Activated naive CD4-positive, alpha-beta T cell treated with anti-CD3 and anti-CD28 coated beads for 36 hours (primary cell): ENCODE measurements around the gene BCS1L. TPM values are rescaled to one million over a fixed set of nuclear protein-coding genes. Genes with fewer than 3 reads are reported as not detected.

Experiments
- CTCF ChIA-PET: fragments of 350-600 bp; sonication (Branson Sonifier 250); formaldehyde crosslinking; loops from one replicate; lab custom pipeline; 2021; ENCODE audit warnings: antibody characterized with exemption; lab: Charles Lee
- DNase-seq: peaks from one replicate; pipeline ENCODE4 v3.0.0-alpha.2; 2020
- H3K27ac Mint-ChIP-seq: one replicate; pipeline ENCODE4 v1.8.0; 2021; ENCODE audit warnings: mild to moderate bottlenecking, mixed read lengths
- H3K27me3 Mint-ChIP-seq: one replicate; pipeline ENCODE4 v1.8.0; 2021; ENCODE audit warnings: low read depth, mixed read lengths
- H3K36me3 Mint-ChIP-seq: one replicate; pipeline ENCODE4 v1.8.0; 2021; ENCODE audit warnings: low read depth, mixed read lengths
- H3K4me1 Mint-ChIP-seq: one replicate; pipeline ENCODE4 v1.8.0; 2021; ENCODE audit warnings: low read depth, mixed read lengths
- H3K4me3 Mint-ChIP-seq: one replicate; pipeline ENCODE4 v1.8.0; 2021; ENCODE audit warnings: mild to moderate bottlenecking, moderate library complexity, mixed read lengths
- H3K9me3 Mint-ChIP-seq: one replicate; pipeline ENCODE4 v1.8.0; 2021; ENCODE audit warnings: mixed read lengths
- intact Hi-C: fragments of 100-400 bp; cut with micrococcal nuclease; formaldehyde crosslinking; loops from one replicate; pipeline ENCODE4 v1.15.1; 2023
- total RNA-seq, 2 experiments: library from RNA; stranded (reverse); gene quantifications; one replicate each; pipeline ENCODE4 v1.2.3, GENCODE V29; 2021

Gene BCS1L
- total RNA-seq, 2 experiments from 2014 or later: 61.3 to 63.6 TPM

DNA sequence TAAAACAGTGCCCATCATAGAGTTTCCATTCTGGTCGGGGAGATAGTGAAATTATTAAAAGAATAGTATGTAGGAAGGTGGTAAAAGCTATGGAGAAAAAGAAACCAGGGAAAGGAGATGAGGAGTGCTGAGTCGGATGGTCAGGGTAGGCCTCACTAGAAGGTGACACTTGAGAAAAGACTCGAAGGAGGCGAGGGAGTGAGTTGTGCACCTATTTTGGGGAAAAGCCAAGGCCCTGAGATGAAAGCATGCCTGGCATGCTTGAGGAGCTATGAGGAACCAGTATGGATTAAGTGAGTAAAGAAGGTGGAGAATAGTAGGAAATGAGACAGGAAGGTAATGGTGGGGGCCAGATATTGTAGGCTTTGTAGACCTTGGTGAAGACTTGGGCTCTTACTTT, 43.9 kb downstream of the BCS1L start:
- no peaks in the 10 kb centered on the region for H3K4me1 Mint-ChIP-seq
- H3K9me3 Mint-ChIP-seq: no peaks in the 10 kb centered on the region
- DNase-seq: no peak
- H3K27me3 Mint-ChIP-seq: peaks cover 3% of the 10 kb centered on the region
- CTCF ChIA-PET: no interaction called here
- H3K4me3 Mint-ChIP-seq: no peak overlapping the region
- intact Hi-C loops: no loop called here
- H3K36me3 Mint-ChIP-seq: peaks cover 2% of the 10 kb centered on the region
- no peak overlapping the region for H3K27ac Mint-ChIP-seq

DNA sequence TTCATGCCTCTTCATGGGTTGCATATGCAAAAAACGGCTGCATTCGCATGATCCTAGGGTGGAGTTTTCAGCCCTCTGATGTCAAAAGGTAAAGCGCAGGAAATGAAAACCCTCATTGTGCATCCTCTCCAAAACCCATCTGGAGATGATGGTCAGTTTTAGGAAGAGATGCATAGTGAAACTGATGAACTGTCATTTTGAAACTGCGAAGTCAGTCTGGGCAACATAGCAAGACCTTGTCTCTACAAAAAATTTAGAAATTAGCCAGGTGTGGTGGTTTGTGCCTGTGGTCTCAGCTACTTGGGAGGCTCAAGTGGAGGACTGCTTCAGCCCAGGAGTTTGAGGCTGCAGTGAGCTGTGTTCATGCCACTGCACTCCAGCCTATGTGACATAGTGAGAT, 48.6 kb downstream of the BCS1L start:
- CTCF ChIA-PET: interaction anchor here (0.6 to 1.7 kb wide), 3 partner anchors 21 to 190 kb away, joined by 3 to 7 read pairs (median 4); no protein-coding TSS in a partner anchor
- intact Hi-C loops: no loop called here
- no peak overlapping the region for H3K27ac Mint-ChIP-seq
- H3K9me3 Mint-ChIP-seq: no peaks in the 10 kb centered on the region
- H3K36me3 Mint-ChIP-seq: peaks cover 1% of the 10 kb centered on the region
- H3K4me1 Mint-ChIP-seq: peaks cover 8% of the 10 kb centered on the region
- DNase-seq: no peak
- H3K4me3 Mint-ChIP-seq: no peak overlapping the region
- peaks cover 3% of the 10 kb centered on the region for H3K27me3 Mint-ChIP-seq

DNA sequence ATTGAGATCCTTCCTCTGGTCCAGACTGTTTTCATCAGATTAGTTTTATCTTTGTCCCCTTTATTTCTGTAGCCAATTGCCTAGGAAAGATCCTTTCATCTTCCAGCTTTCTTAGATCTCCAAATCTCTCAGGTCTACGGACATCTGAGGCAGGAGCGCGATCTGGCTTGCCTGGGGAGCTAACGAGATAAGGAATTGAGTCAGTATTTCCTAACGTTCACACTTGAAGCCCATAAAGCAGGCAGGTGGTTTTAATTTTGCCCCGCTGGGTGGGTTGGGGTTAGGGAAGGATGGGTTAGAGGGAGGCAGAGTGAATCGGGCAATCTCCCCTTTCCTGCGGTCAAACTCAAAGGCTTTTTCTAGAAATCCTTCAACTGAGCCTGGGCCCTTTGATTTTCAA, 50.4 kb downstream of the BCS1L start:
- no peak overlapping the region for H3K27ac Mint-ChIP-seq
- peaks cover 1% of the 10 kb centered on the region for H3K36me3 Mint-ChIP-seq
- H3K4me3 Mint-ChIP-seq: peak overlapping the region; percentile 33
- H3K27me3 Mint-ChIP-seq: peaks cover 3% of the 10 kb centered on the region
- no peaks in the 10 kb centered on the region for H3K9me3 Mint-ChIP-seq
- no peak for DNase-seq
- intact Hi-C loops: loop anchor here (1.0 to 10.0 kb wide), 13 partner anchors 39 to 678 kb away; partner anchors contain the start of genes AAMP, ANKZF1, ATG9A and BCS1L
- CTCF ChIA-PET: interaction anchor here (0.6 to 2.3 kb wide), 19 partner anchors 9 to 591 kb away, joined by 3 to 11 read pairs (median 4); partner anchors contain the start of genes RNF25 and STK36
- H3K4me1 Mint-ChIP-seq: peaks cover 15% of the 10 kb centered on the region

DNA sequence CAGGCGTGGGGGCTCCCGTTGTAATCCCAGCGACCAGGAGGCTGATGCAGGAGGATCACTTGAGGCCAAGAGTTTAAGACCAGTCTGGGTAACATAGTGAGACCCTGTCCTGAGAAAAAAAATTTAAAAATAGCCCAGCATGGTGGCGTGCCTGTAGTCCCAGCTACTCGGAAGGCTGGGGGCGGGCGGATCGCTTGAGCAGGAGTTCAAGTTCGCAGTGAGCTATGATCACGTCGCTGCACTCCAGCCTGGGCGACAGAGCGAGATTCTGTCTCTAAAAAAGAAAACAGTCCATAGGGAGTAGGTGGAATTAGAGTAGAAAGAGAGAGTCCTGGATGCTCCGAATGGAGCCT, 50.8 kb downstream of the BCS1L start:
- CTCF ChIA-PET: interaction anchor here (0.6 to 2.3 kb wide), 20 partner anchors 10 to 590 kb away, joined by 3 to 11 read pairs (median 4); partner anchors contain the start of genes RNF25 and STK36
- peaks cover 3% of the 10 kb centered on the region for H3K27me3 Mint-ChIP-seq
- peaks cover 1% of the 10 kb centered on the region for H3K36me3 Mint-ChIP-seq
- peak overlapping the region; percentile 98 for H3K4me3 Mint-ChIP-seq
- intact Hi-C loops: loop anchor here (1.0 to 10.0 kb wide), 13 partner anchors 39 to 678 kb away; partner anchors contain the start of genes AAMP, ANKZF1, ATG9A and BCS1L
- peaks cover 15% of the 10 kb centered on the region for H3K4me1 Mint-ChIP-seq
- no peak for DNase-seq
- no peak overlapping the region for H3K27ac Mint-ChIP-seq
- no peaks in the 10 kb centered on the region for H3K9me3 Mint-ChIP-seq

DNA sequence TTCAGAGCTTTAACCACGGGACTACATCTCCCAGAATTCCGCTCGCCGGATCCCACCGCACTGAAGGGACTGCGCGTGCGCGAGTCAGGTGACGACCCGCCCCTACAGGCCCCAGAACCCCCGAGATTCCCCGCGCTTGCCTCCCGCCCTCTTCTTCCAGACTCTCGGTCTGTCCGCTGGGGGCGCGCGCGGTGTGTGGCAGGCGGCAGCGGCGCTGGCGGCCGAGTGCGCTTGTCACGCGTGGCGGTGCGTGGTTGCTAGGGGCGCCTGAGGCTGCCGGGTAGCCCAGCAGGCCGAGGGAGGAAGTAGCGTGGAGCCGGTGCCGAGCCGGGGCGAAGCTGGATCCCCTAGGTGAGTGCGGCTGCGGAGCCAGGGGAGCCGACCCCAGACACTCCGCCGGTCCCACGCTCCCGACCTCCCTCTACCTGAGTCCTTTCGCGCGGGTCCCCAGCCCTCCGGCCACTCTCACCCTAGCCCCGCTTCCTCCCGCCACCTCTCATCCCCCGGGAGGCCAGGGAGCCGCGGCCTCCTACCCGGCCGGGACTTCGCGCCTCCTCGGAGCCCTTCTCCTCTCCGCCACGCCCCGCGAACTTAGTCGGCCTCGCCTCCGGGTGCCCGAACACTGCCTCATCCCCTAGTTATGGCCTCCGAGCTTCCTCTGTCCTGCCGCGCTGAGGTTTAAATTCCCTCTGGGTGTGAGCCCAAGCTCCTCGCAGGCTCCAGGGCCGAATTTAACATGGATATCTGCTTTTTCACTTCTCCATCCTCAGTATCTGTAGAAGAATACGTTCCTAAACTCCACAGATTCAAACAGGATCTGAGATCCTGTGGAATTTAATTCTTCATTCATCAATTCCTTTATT, 51.4 kb downstream of the BCS1L start, which contains the start of gene TTLL4:
Gene TTLL4 (plus strand): TSS at position 149 of the 863 bp plus-strand sequence. CDS start 26,842 bp downstream, outside the sequence.
- peaks cover 4% of the 10 kb centered on the region for H3K36me3 Mint-ChIP-seq
- H3K4me3 Mint-ChIP-seq: peak within 1 kb of the TSS; percentile 98
- intact Hi-C loops: loop anchor here (1.0 to 10.0 kb wide), 13 partner anchors 40 to 677 kb away; partner anchors contain the start of genes AAMP, ANKZF1, ATG9A and BCS1L
- peaks cover 3% of the 10 kb centered on the region for H3K27me3 Mint-ChIP-seq
- peak; percentile 99 for DNase-seq
- H3K4me1 Mint-ChIP-seq: peaks cover 15% of the 10 kb centered on the region
- peak within 1 kb of the TSS; percentile 80 for H3K27ac Mint-ChIP-seq
- H3K9me3 Mint-ChIP-seq: no peaks in the 10 kb centered on the region
- CTCF ChIA-PET: interaction anchor here (0.6 to 2.3 kb wide), 20 partner anchors 10 to 590 kb away, joined by 3 to 11 read pairs (median 4); partner anchors contain the start of genes RNF25 and STK36

DNA sequence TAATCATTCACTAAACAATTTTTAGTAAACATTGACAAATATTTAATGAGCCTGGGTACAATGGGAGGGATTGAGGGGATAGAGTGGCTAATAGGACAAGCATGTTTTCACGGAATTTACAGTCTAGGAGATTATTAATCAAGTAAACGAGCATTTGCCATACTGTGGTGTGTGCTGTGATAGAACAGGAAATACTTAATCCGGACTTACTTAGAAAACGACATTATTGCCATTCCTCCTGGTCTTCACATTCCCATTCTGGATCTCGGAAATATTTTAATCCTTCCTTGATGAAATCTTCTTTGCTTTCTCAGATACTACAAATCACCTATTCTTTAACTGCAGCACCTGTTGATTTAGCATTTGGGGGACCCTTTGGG, 52.1 kb downstream of the BCS1L start:
- H3K4me3 Mint-ChIP-seq: peak overlapping the region; percentile 98
- CTCF ChIA-PET: interaction anchor here (0.8 to 2.3 kb wide), 2 partner anchors 136 to 186 kb away, joined by 4 to 11 read pairs; no protein-coding TSS in a partner anchor
- no peak for DNase-seq
- H3K9me3 Mint-ChIP-seq: no peaks in the 10 kb centered on the region
- peak overlapping the region; percentile 80 for H3K27ac Mint-ChIP-seq
- H3K36me3 Mint-ChIP-seq: peaks cover 6% of the 10 kb centered on the region
- H3K27me3 Mint-ChIP-seq: peaks cover 3% of the 10 kb centered on the region
- peaks cover 15% of the 10 kb centered on the region for H3K4me1 Mint-ChIP-seq
- intact Hi-C loops: loop anchor here (2.0 to 10.0 kb wide), 3 partner anchors 313 to 513 kb away; partner anchors contain the start of genes ANKZF1, ATG9A and CTDSP1

Other genes with a start within 250 kb of the BCS1L start
- gene VIL1, start 240.6 kb upstream of the BCS1L start, total RNA-seq: not detected
- gene USP37, start 91.3 kb upstream of the BCS1L start, total RNA-seq: 10 to 100 TPM; 21.7 to 23.2 TPM
- 10 to 100 TPM; 74.3 to 78.6 TPM for gene CNOT9, start 90.8 kb upstream of the BCS1L start, total RNA-seq
- gene PLCD4, start 51.8 kb upstream of the BCS1L start, total RNA-seq: under 1 TPM; 0.19 to 0.49 TPM
- gene ZNF142, start 60 bp upstream of the BCS1L start, total RNA-seq: 10 to 100 TPM; 28.0 to 28.4 TPM
- 10 to 100 TPM in 1 of 2 experiments, 1 to 10 TPM in 1; 9.6 to 10.4 TPM for gene RNF25, start 12.3 kb downstream of the BCS1L start, total RNA-seq
- 10 to 100 TPM; 14.7 to 15.1 TPM for gene STK36, start 12.4 kb downstream of the BCS1L start, total RNA-seq
- gene TTLL4, start 51.2 kb downstream of the BCS1L start, total RNA-seq: 10 to 100 TPM; 23.7 to 24.7 TPM
- not detected for gene CYP27A1, start 122.5 kb downstream of the BCS1L start, total RNA-seq
- gene PRKAG3, start 172.1 kb downstream of the BCS1L start, total RNA-seq: not detected
- not detected for gene WNT6, start 200.1 kb downstream of the BCS1L start, total RNA-seq
- gene WNT10A, start 221.2 kb downstream of the BCS1L start, total RNA-seq: 1 to 10 TPM; 1.1 to 1.3 TPM